ENCODE measurements around the gene AKAP14.
A peak's percentile ranks its signal among the peaks of the same experiment; 100 is the strongest.
"Not testable (repeated sequence)": the region's sequence is repeated elsewhere in the genome, so short reads cannot be mapped to it uniquely, and the experiment has no call there.

Gene AKAP14

GRCh38 chrX:119895843-119896326, at the start of gene AKAP14:
AKAP14 (plus strand) TSS chrX:119895893; CDS start chrX:119903224, 7,331 bp downstream.
- no peak for DNase-seq

GRCh38 chrX:119852382-119853353, 43.0 kb upstream of the AKAP14 start, which contains the start of gene UPF3B:
UPF3B (minus strand) TSS chrX:119852963; CDS start chrX:119852928, 35 bp downstream.
- DNase-seq = peak; percentile 91

GRCh38 chrX:119853444-119853843, 42.2 kb upstream of the AKAP14 start:
- no peak for DNase-seq

GRCh38 chrX:119870626-119871131, 25.0 kb upstream of the AKAP14 start:
- DNase-seq = peak; percentile 63

- no peak for DNase-seq
Observed at GRCh38 chrX:119871245-119871598, 24.5 kb upstream of the AKAP14 start.

GRCh38 chrX:119871599-119872395, 23.9 kb upstream of the AKAP14 start, which contains the start of the genes NDUFA1 and RNF113A:
NDUFA1 (plus strand) TSS chrX:119871832; CDS start chrX:119871912, 80 bp downstream.
RNF113A (minus strand) TSS chrX:119871733; CDS start chrX:119871613, 120 bp downstream.
- peak; percentile 88 for DNase-seq

GRCh38 chrX:119878740-119879139, 17.0 kb upstream of the AKAP14 start:
- no peak for DNase-seq

GRCh38 chrX:119880076-119880475, 15.6 kb upstream of the AKAP14 start:
- DNase-seq = no peak

- no peak for DNase-seq
Observed at GRCh38 chrX:119880552-119881437, 14.9 kb upstream of the AKAP14 start.

- DNase-seq = no peak
Observed at GRCh38 chrX:119885554-119886428, 9.9 kb upstream of the AKAP14 start.

- peak; percentile 75 for DNase-seq
Observed at GRCh38 chrX:119887721-119888425, 7.8 kb upstream of the AKAP14 start.

GRCh38 chrX:119890626-119891025, 5.1 kb upstream of the AKAP14 start:
- not testable (repeated sequence) for DNase-seq

GRCh38 chrX:119891961-119892692, 3.6 kb upstream of the AKAP14 start:
- not testable (repeated sequence) for DNase-seq

GRCh38 chrX:119899125-119899524, 3.4 kb downstream of the AKAP14 start:
- DNase-seq = no peak

- no peak for DNase-seq
Observed at GRCh38 chrX:119900976-119901375, 5.3 kb downstream of the AKAP14 start.

- no peak for DNase-seq
Observed at GRCh38 chrX:119916310-119916709, 20.6 kb downstream of the AKAP14 start.

- DNase-seq = peak; percentile 7
Observed at GRCh38 chrX:119917877-119918276, 22.2 kb downstream of the AKAP14 start.

GRCh38 chrX:119919835-119920585, 24.3 kb downstream of the AKAP14 start:
- no peak for DNase-seq

GRCh38 chrX:119922391-119922790, 26.7 kb downstream of the AKAP14 start:
- peak; percentile 15 for DNase-seq
